Measurements from ENCODE around the gene MYLK3. TPM values are rescaled to one million over a fixed set of nuclear protein-coding genes. Genes with fewer than 3 reads are reported as not detected.

The MYLK3 gene
- total RNA-seq, 2 experiments from 2014 or later, result 0.97 to 2.3 TPM

GRCh38 chr16:46673320-46674013 is 74.7 kb downstream of the MYLK3 start:
- no peak overlapping the region for H3K4me2 ChIP-seq (ENCODE audit: low read length)
- no peaks in the 10 kb centered on the region for H3K9me3 ChIP-seq (ENCODE audit: low read length)
- no peaks in the 10 kb centered on the region for H3K4me1 ChIP-seq (ENCODE audit: insufficient read depth, low read length, poor library complexity, severe bottlenecking)
- H3K79me2 ChIP-seq (ENCODE audit: insufficient read depth, low read depth, low read length), result no peaks in the 10 kb centered on the region
- no peak overlapping the region for H3K4me3 ChIP-seq (ENCODE audit: low read depth, low read length, poor library complexity, severe bottlenecking)
- ChIA-PET CTCF (ENCODE audit: unreplicated experiment) (interaction anchor here (0.5 to 1.1 kb wide), 4 partner anchors 116 to 243 kb away, joined by 3 to 4 read pairs (median 3); no protein-coding TSS in a partner anchor), POLR2A (interaction anchor here (0.6 to 3.1 kb wide), 6 partner anchors 11 to 173 kb away, joined by 3 to 15 read pairs (median 4); no protein-coding TSS in a partner anchor)
- no peaks in the 10 kb centered on the region for H4K20me1 ChIP-seq (ENCODE audit: insufficient read depth, low read length)
- H2AFZ ChIP-seq (ENCODE audit: low read length), result no peak overlapping the region
- no peak for TF ChIP-seq EZH2phosphoT487 (IDR thresholded peaks at IDR 0.05; ENCODE audit: borderline replicate concordance, low read depth, low read length)
- TF ChIP-seq CTCF (conservative IDR thresholded peaks at IDR 0.05; ENCODE audit: low read length), result peak; percentile 99
- BruUV-seq (replicated peaks), result no TSS peak
- H3K27ac ChIP-seq (ENCODE audit: low read depth, low read length, poor library complexity, severe bottlenecking), result no peak overlapping the region
- H3K9me2 ChIP-seq (ENCODE audit: insufficient read depth, low read length), result no peaks in the 10 kb centered on the region
- peaks cover 90% of the 10 kb centered on the region for H3K36me3 ChIP-seq (ENCODE audit: insufficient read depth, low read length)
- DNase-seq (ENCODE audit: low spot score), result peak; percentile 78
- intact Hi-C loops (cut with micrococcal nuclease; ENCODE audit: unreplicated experiment), result loop anchor here (1.0 to 5.0 kb wide), 4 partner anchors 15 to 254 kb away; no protein-coding TSS in a partner anchor

DNA sequence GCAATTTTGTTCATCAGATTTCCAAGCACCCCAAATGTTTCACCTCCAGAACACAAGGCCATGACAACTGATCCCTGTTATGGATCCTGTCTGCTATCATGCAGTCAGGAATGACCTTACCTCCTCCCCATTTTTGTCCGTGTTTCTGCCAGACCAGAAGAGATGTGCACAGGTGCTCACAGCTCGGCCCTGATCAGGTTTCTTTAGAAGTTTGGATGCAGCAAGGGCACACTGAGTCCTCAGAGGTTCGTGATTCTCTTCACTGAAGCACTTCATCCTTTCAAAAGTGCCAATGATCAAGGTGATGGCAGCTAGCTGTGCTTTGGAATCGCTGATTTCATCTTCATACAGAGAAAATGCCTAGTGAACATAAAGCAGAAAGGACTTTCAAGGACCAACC is 86.0 kb downstream of the MYLK3 start:
- ChIA-PET POLR2A (interaction anchor here (0.7 to 2.2 kb wide), 2 partner anchors 16 to 23 kb away, joined by 3 to 7 read pairs; no protein-coding TSS in a partner anchor), CTCF (ENCODE audit: unreplicated experiment) (no interaction called here)
- peaks cover 13% of the 10 kb centered on the region for H3K4me1 ChIP-seq (ENCODE audit: insufficient read depth, low read length, poor library complexity, severe bottlenecking)
- no peak for DNase-seq (ENCODE audit: low spot score)
- intact Hi-C loops (cut with micrococcal nuclease; ENCODE audit: unreplicated experiment), result no loop called here
- no peaks in the 10 kb centered on the region for H4K20me1 ChIP-seq (ENCODE audit: insufficient read depth, low read length)
- H3K79me2 ChIP-seq (ENCODE audit: insufficient read depth, low read depth, low read length), result no peaks in the 10 kb centered on the region
- no peaks in the 10 kb centered on the region for H3K9me2 ChIP-seq (ENCODE audit: insufficient read depth, low read length)
- BruUV-seq (replicated peaks), result no TSS peak
- H2AFZ ChIP-seq (ENCODE audit: low read length), result no peak overlapping the region
- no peak overlapping the region for H3K27ac ChIP-seq (ENCODE audit: low read depth, low read length, poor library complexity, severe bottlenecking)
- peaks cover 93% of the 10 kb centered on the region for H3K36me3 ChIP-seq (ENCODE audit: insufficient read depth, low read length)
- H3K9me3 ChIP-seq (ENCODE audit: low read length), result no peaks in the 10 kb centered on the region
- H3K4me3 ChIP-seq (ENCODE audit: low read depth, low read length, poor library complexity, severe bottlenecking), result no peak overlapping the region
- no peak for TF ChIP-seq EZH2phosphoT487 (IDR thresholded peaks at IDR 0.05; ENCODE audit: borderline replicate concordance, low read depth, low read length)
- no peak for TF ChIP-seq CTCF (conservative IDR thresholded peaks at IDR 0.05; ENCODE audit: low read length)
- no peak overlapping the region for H3K4me2 ChIP-seq (ENCODE audit: low read length)

DNA sequence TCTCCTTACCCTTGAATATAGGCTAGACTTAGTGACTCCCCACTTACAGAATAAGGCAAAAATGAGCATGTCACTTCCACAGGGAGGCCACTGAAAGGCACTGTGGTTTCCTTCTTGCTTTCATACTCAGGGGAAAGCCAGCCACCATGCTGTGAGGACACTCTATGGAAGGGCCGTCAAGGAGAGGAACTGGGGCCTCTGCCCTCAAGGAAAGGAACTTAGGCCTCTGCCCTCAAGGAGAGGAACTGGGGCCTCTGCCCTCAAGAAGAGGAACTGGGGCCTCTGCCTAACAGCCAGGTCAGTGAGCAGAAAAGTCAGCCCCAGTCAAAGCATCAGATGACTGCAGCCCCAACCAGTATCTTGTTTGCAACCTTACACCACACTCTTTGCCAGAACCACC is 89.2 kb downstream of the MYLK3 start:
- peak; percentile 56 for DNase-seq (ENCODE audit: low spot score)

More for the DNA sequence above, 89.2 kb downstream of the MYLK3 start:
- Histone ChIP-seq H3K36me3 (ENCODE audit: insufficient read depth, low read length) (peaks cover 65% of the 10 kb centered on the region), H3K79me2 (ENCODE audit: insufficient read depth, low read depth, low read length) (no peaks in the 10 kb centered on the region), H3K9me3 (ENCODE audit: low read length) (no peaks in the 10 kb centered on the region), H2AFZ (ENCODE audit: low read length) (no peak overlapping the region), H3K27ac (ENCODE audit: low read depth, low read length, poor library complexity, severe bottlenecking) (no peak overlapping the region), H3K4me1 (ENCODE audit: insufficient read depth, low read length, poor library complexity, severe bottlenecking) (peaks cover 13% of the 10 kb centered on the region), H3K9me2 (ENCODE audit: insufficient read depth, low read length) (no peaks in the 10 kb centered on the region), H3K4me3 (ENCODE audit: low read depth, low read length, poor library complexity, severe bottlenecking) (no peak overlapping the region), H4K20me1 (ENCODE audit: insufficient read depth, low read length) (no peaks in the 10 kb centered on the region), H3K4me2 (ENCODE audit: low read length) (0 out of 2 replicates have a peak overlapping the region, but pooled peaks have one; percentile 11)
- POLR2A ChIA-PET, result no interaction called here
- no TSS peak for BruUV-seq (replicated peaks)
- intact Hi-C loops (cut with micrococcal nuclease; ENCODE audit: unreplicated experiment), result no loop called here
- CTCF ChIA-PET (ENCODE audit: unreplicated experiment), result no interaction called here
- TF ChIP-seq EZH2phosphoT487 (IDR thresholded peaks at IDR 0.05; ENCODE audit: borderline replicate concordance, low read depth, low read length) (no peak), CTCF (conservative IDR thresholded peaks at IDR 0.05; ENCODE audit: low read length) (no peak)
